K562 (cell line): ENCODE results near the gene LCA5L. TPM values are rescaled to one million over a fixed set of nuclear protein-coding genes. Genes with fewer than 3 reads are reported as not detected.

ENCODE experiments used
- ATAC-seq: fragments of 200-7000 bp; cut with Tn5 transposase; 3 replicates; pipeline ENCODE4 v1.9.1; 2020; ENCODE audit warnings: moderate library complexity
- BruUV-seq: library from RNA; stranded (reverse); fragments of 400-500 nt; replicated peaks from 2 replicates; lab custom pipeline; 2021; lab: Mats Ljungman, UMichigan
- CTCF ChIA-PET: fragments of 300-600 bp; formaldehyde crosslinking; extraction: SDS; loops from one replicate; lab custom pipeline; 2021; ENCODE audit warnings: low intra/inter-chr PET ratio; lab: Yijun Ruan, JAX
- POLR2A ChIA-PET: fragments of 300-600, 350-650 bp; sonication (Branson Sonifier 250); formaldehyde crosslinking; extraction: SDS; loops from one replicate; lab custom pipeline; 2021; ENCODE audit warnings: antibody characterized with exemption, inconsistent platforms; lab: Yijun Ruan, JAX
- DNase-seq, 4 experiments: peaks; one replicate each; pipeline versions ENCODE4 v3.0.0 to v3.0.0-alpha.2; 2011 to 2018; ENCODE audit warnings: low spot score in 3 of 4, mixed read lengths in 3 of 4; ENCODE audit errors: extremely low read depth in 1 of 4
- FAIRE-seq: peaks from 2 replicates; lab custom pipeline; 2011; peaks lifted over from hg19 to GRCh38; lab: Jason Lieb, UNC
- H2AFZ ChIP-seq: 2 replicates; pipeline ENCODE4 v1.6.0; 2011; ENCODE audit warnings: low read depth, low read length, control low read depth, inconsistent platforms
- H3K27ac ChIP-seq: fragments of 200-600 bp; 3 replicates; pipeline ENCODE4 v1.8.0; 2011; ENCODE audit warnings: low read depth, mild to moderate bottlenecking, control low read depth, inconsistent platforms, low read length, moderate library complexity, mixed read lengths; ENCODE audit errors: extremely low read depth
- H3K27me3 ChIP-seq, 2 experiments: fragments of 300-600 bp in 1 of 2; 2 replicates in 1 of 2; 3 replicates in 1 of 2; pipeline versions ENCODE4 v1.6.0 to v1.8.0; 2011; ENCODE audit warnings: inconsistent platforms in 2 of 2, low read length in 2 of 2, mild to moderate bottlenecking in 1 of 2, mixed read lengths in 1 of 2, moderate library complexity in 1 of 2; ENCODE audit not compliant: control insufficient read depth in 2 of 2, insufficient read depth in 2 of 2
- H3K36me3 ChIP-seq: fragments of 300-600 bp; 3 replicates; pipeline ENCODE4 v1.8.0; 2011; ENCODE audit warnings: mild to moderate bottlenecking, low read length, inconsistent platforms; ENCODE audit not compliant: control insufficient read depth, insufficient read depth
- H3K4me1 ChIP-seq, 2 experiments: fragments of 200-600 bp in 1 of 2; replicated peaks in 1 of 2; 2 replicates in 1 of 2; 3 replicates in 1 of 2; pipeline versions ENCODE4 v1.5.1 to v1.8.0; 2011; ENCODE audit warnings: inconsistent platforms in 2 of 2, low read length in 2 of 2, mild to moderate bottlenecking in 1 of 2, mixed read lengths in 1 of 2, moderate library complexity in 1 of 2; ENCODE audit not compliant: control insufficient read depth in 2 of 2, insufficient read depth in 2 of 2
- H3K4me2 ChIP-seq: 2 replicates; pipeline ENCODE4 v1.6.1; 2011; ENCODE audit warnings: low read length, control low read depth, inconsistent platforms, mixed read lengths; ENCODE audit not compliant: insufficient read depth
- H3K4me3 ChIP-seq: fragments of 200-600 bp; sonication (generic), shearing (Covaris generic); 2 replicates; pipeline ENCODE4 v1.5.1; 2016; ENCODE audit warnings: control low read depth, inconsistent platforms
- H3K79me2 ChIP-seq: fragments of 200-600 bp; 3 replicates; pipeline ENCODE4 v1.8.0; 2011; ENCODE audit warnings: low read length, inconsistent platforms; ENCODE audit not compliant: control insufficient read depth, insufficient read depth
- H3K9ac ChIP-seq, 2 experiments: 2 replicates each; pipeline versions ENCODE4 v1.6.0 to v1.6.1; 2011; ENCODE audit warnings: low read depth in 2 of 2, low read length in 2 of 2, control low read depth in 1 of 2, inconsistent platforms in 1 of 2, mild to moderate bottlenecking in 1 of 2, mixed read lengths in 1 of 2; ENCODE audit not compliant: insufficient read depth in 1 of 2
- H3K9me1 ChIP-seq: one replicate; pipeline ENCODE4 v1.6.0; 2011; ENCODE audit warnings: inconsistent platforms, mild to moderate bottlenecking, low read length, moderate library complexity; ENCODE audit not compliant: control insufficient read depth, insufficient read depth
- H3K9me3 ChIP-seq: replicated peaks from 2 replicates; pipeline ENCODE4 v1.5.1; 2011; ENCODE audit warnings: low read depth, low read length, inconsistent platforms; ENCODE audit not compliant: control insufficient read depth, insufficient read depth
- H4K20me1 ChIP-seq: replicated peaks from 2 replicates; pipeline ENCODE4 v1.6.1; 2011; ENCODE audit warnings: low read length, inconsistent platforms, mixed read lengths; ENCODE audit not compliant: control insufficient read depth, insufficient read depth
- POLR2G ChIP-seq: fragments of 200-400 bp; formaldehyde crosslinking; IDR thresholded peaks from 2 replicates; pipeline ENCODE4 v1.6.1; 2017; ENCODE audit warnings: low read depth, mild to moderate bottlenecking, antibody characterized with exemption, low read length, moderate library complexity
- RBFOX2 ChIP-seq: fragments of 200-400 bp; formaldehyde crosslinking; IDR thresholded peaks from 2 replicates; pipeline ENCODE4 v1.6.1; 2017; ENCODE audit warnings: low read depth, mild to moderate bottlenecking, low read length, moderate library complexity
- TAF15 ChIP-seq: fragments of 200-400 bp; formaldehyde crosslinking; IDR thresholded peaks from 2 replicates; pipeline ENCODE4 v1.6.1; 2017; ENCODE audit warnings: mild to moderate bottlenecking, low read depth, low read length, moderate library complexity
- ZBTB33 ChIP-seq: sonication (generic); formaldehyde crosslinking; IDR thresholded peaks from 2 replicates; pipeline ENCODE4 v1.8.1; 2023; ENCODE audit warnings: mild to moderate bottlenecking, missing genetic modification reagents
- WGBS: fragments of 100-300 bp; shearing (Covaris generic); methylation state at CpG from one replicate; pipeline ENCODE4 v1.1.6; 2016; ENCODE audit warnings: low coverage, mixed read lengths; ENCODE audit not compliant: insufficient coverage; ENCODE audit errors: missing lambda C conversion rate; 5-methylcytosine and 5-hydroxymethylcytosine counted together
- in situ Hi-C: fragments of 300-500 bp; cut with MboI; formaldehyde crosslinking; loops from 4 replicates; pipeline ENCODE4 v1.15.0; 2018; ENCODE audit warnings: inconsistent platforms, mixed read lengths
- intact Hi-C: fragments of 100-400 bp; cut with micrococcal nuclease; formaldehyde crosslinking; loops from 2 replicates; pipeline ENCODE4 v1.14.2; 2022
- polyA plus RNA-seq, 8 experiments: library from polyadenylated mRNA; depleted of rRNA in 4 of 8; stranded (reverse) in 5 of 8; unstranded in 3 of 8; fragments of >200 nt; fragmentation: Nextera tagmentation in 2 of 8; fragmentation: Illumina TruSeq in 1 of 8; extraction: Ambion mirVana in 2 of 8; extraction: Trizol in 1 of 8; gene quantifications; 2 replicates each; pipeline versions ENCODE4 v1.2.1 to v1.2.3, GENCODE V29; 2011 to 2014; ENCODE audit warnings: inconsistent platforms in 1 of 8, missing spikeins in 1 of 8
- total RNA-seq, 7 experiments: library from RNA; depleted of rRNA in 6 of 7; stranded (reverse); fragments of >200 nt in 6 of 7; fragmentation: Illumina TruSeq in 2 of 7; extraction: Trizol in 2 of 7; gene quantifications; 2 replicates each; pipeline versions ENCODE4 v1.2.1 to v1.2.3, GENCODE V29; 2011 to 2021; ENCODE audit warnings: low replicate concordance in 1 of 7
- TF ChIP-seq, protein P1 (sequence below): IDR thresholded peaks from 2 replicates; pipeline ENCODE4 v1.6.1; 2011; ENCODE audit not compliant: insufficient read length; ENCODE audit errors: extremely low read depth

Gene LCA5L
- total and polyA plus RNA-seq, 9 of the 15 experiments (the other 6 are each of a cell fraction or from before 2014, with no cell fraction given): 1.8 to 4.9 (median 3.8) TPM

DNA sequence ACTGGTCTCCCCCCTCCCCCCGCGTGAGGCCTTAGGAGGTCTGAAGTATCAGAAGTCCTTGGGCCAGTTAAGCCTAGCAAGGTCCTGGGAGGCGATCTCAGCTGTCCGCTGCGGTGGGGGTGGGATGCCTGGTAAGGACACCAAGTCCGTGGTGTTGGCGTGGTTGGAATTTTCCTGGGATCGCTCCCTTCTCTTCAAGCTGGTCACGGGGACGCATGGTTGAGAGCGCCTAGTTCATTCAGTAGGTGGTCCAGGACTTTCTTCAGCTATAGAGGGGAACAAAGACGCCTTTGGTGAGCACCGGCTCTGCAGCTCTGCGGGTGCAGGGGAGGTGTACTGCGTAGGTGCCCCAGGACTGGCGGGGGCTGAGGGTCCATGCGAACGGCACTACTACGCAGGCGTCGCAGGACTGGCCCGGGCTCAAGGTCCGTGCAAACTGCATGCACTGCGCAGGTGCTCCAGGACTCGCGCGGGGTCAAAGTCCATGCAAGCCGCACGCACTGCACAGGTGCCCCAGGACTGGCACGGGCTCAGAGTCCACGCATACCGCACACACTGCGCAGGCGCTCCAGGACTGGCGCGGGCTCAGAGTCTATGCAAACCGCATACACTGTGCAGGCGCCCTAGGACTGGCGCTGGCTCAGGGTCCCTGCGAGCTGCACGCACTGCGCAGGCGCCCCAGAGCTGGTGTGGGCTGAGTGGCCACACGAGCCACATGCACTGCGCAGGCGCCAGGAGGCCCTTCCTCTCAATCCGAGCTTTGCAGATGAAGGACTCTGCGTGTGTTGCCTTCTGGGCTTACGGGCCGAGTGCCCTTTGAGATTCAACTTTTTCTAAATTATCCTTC lies 60.1 kb downstream of the LCA5L start:
- Histone ChIP-seq H3K27me3 (no peaks in the 10 kb centered on the region), H3K27ac (no peak overlapping the region), H3K4me3 (no peak overlapping the region), H3K9me3 (no peaks in the 10 kb centered on the region), H3K4me2 (no peak overlapping the region), H3K9me1 (no peaks in the 10 kb centered on the region), H3K9ac (peak overlapping the region in 1 of 2 experiments; percentile 33; a peak in 1 of 4 replicates), H3K79me2 (peaks cover 48% of the 10 kb centered on the region), H4K20me1 (no peaks in the 10 kb centered on the region; the same call in 1 of the 2 replicates), H2AFZ (no peak overlapping the region), H3K36me3 (peaks cover 4% of the 10 kb centered on the region; the same call in 1 of the 3 replicates), H3K4me1 (peaks cover 19 to 38% of the 10 kb centered on the region in 2 experiments)
- no TSS peak for BruUV-seq
- DNase-seq (no peak), ATAC-seq (no peak), FAIRE-seq (no peak)
- ChIA-PET POLR2A (interaction anchor here (0.6 to 1.3 kb wide), 5 partner anchors 15 to 70 kb away, joined by 3 to 5 read pairs (median 3); no protein-coding TSS in a partner anchor), CTCF (no interaction called here)
- WGBS: 93% methylated on average over 45 of the region's 50 CpGs
- intact Hi-C loops: loop anchor here (5.0 kb wide), 1 partner anchor 203 kb away; the partner anchor contains the start of gene PSMG1
- in situ Hi-C loops: loop anchor here (5.0 kb wide), 2 partner anchors 52 to 68 kb away; no protein-coding TSS in a partner anchor
- TF ChIP-seq, protein P1, sequence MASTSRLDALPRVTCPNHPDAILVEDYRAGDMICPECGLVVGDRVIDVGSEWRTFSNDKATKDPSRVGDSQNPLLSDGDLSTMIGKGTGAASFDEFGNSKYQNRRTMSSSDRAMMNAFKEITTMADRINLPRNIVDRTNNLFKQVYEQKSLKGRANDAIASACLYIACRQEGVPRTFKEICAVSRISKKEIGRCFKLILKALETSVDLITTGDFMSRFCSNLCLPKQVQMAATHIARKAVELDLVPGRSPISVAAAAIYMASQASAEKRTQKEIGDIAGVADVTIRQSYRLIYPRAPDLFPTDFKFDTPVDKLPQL: no peak
- no peak for TF ChIP-seq TAF15
- TF ChIP-seq ZBTB33 (CRISPR knock-in tag): peak; percentile 87
- TF ChIP-seq RBFOX2: peak; percentile 51; the same call in 1 of the 2 replicates
- TF ChIP-seq POLR2G: 0 out of 2 replicates have a peak, but pooled peaks have one; percentile 35
- TF ChIP-seq, all 486 proteins: peak for 3
